ENCODE data around the gene CALR. TPM values are rescaled to one million over a fixed set of nuclear protein-coding genes. Genes with fewer than 3 reads are reported as not detected.
"Not testable (repeated sequence)": the region's sequence is repeated elsewhere in the genome, so short reads cannot be mapped to it uniquely, and the experiment has no call there.

The CALR gene
- total RNA-seq, 6 donors from 2014 or later: 171 to 1,351 (median 423) TPM

DNA sequence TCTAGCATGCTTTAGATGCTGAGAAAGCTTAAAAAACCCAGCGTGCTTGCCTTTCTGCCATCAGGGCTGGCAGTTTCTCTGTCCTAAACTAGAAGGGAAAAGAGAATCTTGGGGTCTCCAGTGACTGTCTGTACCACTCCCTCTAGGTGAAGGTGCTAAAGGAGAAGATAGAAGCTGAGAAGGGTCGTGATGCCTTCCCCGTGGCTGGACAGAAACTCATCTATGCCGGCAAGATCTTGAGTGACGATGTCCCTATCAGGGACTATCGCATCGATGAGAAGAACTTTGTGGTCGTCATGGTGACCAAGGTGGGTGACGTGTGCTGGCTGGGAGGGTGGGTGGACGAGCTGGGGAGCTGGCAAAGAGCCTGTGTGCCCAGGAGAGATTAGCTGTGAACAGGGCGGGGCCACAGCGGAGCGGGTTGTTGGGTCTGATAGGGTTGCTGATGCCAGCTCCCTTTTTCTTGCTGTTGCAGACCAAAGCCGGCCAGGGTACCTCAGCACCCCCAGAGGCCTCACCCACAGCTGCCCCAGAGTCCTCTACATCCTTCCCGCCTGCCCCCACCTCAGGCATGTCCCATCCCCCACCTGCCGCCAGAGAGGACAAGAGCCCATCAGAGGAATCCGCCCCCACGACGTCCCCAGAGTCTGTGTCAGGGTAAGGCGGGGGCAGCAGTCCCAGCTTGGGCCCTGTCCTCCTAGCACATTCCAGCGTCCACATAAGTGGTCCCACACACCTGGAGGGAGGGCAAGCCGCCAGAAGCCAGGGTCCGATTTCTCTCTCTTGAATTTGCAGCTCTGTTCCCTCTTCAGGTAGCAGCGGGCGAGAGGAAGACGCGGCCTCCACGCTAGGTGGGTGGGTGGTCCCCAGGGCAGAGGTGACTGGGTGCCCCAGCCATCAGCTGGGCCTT is 9.5 kb downstream of the CALR start:
- Histone ChIP-seq H3K9me3 (no peaks in the 10 kb centered on the region), H3K36me3 (peaks cover 34 to 77% (median 72%) of the 10 kb centered on the region in 4 donors), H3K27me3 (no peaks in the 10 kb centered on the region), H3K27ac (no peak overlapping the region), H3K4me1 (peaks cover 27 to 44% (median 34%) of the 10 kb centered on the region in 4 donors), H3K4me3 (no peak overlapping the region)
- no peak for ATAC-seq (ENCODE audit: low FRiP score in 2 of 2)
- WGBS, 2 donors: 85 to 92% methylated on average over 19 to 28 of the region's 28 CpGs
- no peak for DNase-seq
- TF ChIP-seq, protein P1, sequence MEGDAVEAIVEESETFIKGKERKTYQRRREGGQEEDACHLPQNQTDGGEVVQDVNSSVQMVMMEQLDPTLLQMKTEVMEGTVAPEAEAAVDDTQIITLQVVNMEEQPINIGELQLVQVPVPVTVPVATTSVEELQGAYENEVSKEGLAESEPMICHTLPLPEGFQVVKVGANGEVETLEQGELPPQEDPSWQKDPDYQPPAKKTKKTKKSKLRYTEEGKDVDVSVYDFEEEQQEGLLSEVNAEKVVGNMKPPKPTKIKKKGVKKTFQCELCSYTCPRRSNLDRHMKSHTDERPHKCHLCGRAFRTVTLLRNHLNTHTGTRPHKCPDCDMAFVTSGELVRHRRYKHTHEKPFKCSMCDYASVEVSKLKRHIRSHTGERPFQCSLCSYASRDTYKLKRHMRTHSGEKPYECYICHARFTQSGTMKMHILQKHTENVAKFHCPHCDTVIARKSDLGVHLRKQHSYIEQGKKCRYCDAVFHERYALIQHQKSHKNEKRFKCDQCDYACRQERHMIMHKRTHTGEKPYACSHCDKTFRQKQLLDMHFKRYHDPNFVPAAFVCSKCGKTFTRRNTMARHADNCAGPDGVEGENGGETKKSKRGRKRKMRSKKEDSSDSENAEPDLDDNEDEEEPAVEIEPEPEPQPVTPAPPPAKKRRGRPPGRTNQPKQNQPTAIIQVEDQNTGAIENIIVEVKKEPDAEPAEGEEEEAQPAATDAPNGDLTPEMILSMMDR (IDR thresholded peaks at IDR 0.05): no peak
- TF ChIP-seq EP300 (IDR thresholded peaks at IDR 0.05) (no peak), POLR2AphosphoS5 (IDR thresholded peaks at IDR 0.05) (no peak), POLR2A (IDR thresholded peaks at IDR 0.05) (no peak)

DNA sequence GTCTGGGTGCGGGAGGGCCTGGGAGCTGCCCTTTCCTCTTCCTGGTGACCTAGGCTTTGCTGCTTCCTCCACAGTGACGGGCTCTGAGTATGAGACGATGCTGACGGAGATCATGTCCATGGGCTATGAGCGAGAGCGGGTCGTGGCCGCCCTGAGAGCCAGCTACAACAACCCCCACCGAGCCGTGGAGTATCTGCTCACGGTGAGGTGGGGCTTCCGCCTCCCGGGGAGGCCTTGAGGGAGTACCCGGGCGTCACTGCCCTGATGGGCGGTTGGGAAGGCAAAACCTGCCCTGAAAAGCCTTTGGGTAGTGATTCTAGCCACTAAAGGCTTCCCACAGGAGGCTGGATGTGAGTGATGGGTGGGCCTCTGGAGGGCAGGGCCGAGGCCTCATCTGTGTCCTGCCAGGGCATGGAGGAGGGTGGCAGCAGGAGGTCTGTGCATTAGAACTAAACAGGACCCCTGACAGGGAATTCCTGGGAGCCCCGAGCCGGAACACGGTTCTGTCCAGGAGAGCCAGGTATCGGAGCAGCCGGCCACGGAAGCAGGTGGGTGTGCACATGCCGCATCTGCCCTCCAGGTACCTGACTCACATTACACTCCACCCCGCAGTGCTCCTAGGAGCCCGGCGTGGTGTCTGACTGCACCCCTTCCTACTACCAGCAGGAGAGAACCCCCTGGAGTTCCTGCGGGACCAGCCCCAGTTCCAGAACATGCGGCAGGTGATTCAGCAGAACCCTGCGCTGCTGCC is 10.4 kb downstream of the CALR start:
- H3K4me1 ChIP-seq: peaks cover 26 to 43% (median 35%) of the 10 kb centered on the region in 4 donors
- DNase-seq: peak in 1 of 2 donors; percentile 63
- peaks cover 31 to 77% (median 71%) of the 10 kb centered on the region in 4 donors for H3K36me3 ChIP-seq
- no peaks in the 10 kb centered on the region for H3K9me3 ChIP-seq
- H3K4me3 ChIP-seq: no peak overlapping the region
- no peak for ATAC-seq (ENCODE audit: low FRiP score in 2 of 2)
- WGBS, 2 donors: 91 to 97% methylated on average over 28 to 30 of the region's 30 CpGs
- no peak for TF ChIP-seq EP300 (IDR thresholded peaks at IDR 0.05)
- H3K27ac ChIP-seq: no peak overlapping the region
- no peaks in the 10 kb centered on the region for H3K27me3 ChIP-seq

DNA sequence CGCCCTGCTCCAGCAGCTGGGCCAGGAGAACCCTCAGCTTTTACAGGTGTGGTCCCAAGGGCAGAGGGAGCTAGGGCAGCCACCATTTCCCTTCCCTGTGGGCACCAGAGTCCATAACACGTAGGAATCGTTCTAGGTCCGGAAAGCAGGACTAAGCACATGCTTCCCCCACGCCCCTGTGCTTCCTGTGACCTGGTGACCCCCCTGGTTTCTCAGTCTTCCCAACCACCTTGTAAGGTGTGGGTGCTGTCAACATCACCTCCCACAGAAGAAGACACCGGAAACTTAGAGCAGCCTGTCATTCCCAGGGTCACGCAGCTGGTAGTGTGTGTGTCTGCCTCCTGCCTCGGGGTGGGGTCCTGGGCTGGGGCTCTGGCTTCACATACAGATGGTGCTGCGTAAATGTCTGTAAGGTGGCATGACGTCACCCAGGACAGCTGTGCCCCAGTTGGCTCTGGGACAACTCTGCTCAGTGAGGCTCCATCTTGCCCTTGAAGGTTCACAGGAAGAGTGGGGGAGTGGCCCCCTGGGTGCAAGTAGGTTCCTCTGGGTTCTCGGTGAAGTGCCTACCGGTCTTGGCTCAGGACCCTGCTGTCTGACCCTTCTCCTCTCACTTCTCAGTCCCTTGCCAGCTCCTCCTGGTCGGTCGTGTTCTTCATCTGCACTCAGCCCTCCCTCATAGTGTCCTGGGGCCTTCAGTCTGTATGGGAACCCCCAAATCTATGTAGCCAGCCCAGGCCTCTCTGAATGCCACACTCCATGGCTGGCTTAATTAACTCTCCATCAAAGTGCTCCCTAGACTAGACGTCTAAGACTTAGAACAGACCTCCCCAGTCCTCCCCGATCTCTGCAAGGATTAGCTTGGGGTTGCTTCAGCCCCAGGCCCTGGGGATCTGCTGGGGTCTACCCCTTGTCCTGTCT is 11.2 kb downstream of the CALR start:
- TF ChIP-seq, protein P1 (IDR thresholded peaks at IDR 0.05): no peak
- no peak overlapping the region for H3K4me3 ChIP-seq
- H3K27ac ChIP-seq: no peak overlapping the region
- 80 to 90% methylated on average over 15 to 16 of the region's 16 CpGs for WGBS, 2 donors
- ATAC-seq (ENCODE audit: low FRiP score in 2 of 2): no peak
- H3K4me1 ChIP-seq: peaks cover 27 to 44% (median 40%) of the 10 kb centered on the region in 4 donors
- no peaks in the 10 kb centered on the region for H3K27me3 ChIP-seq
- DNase-seq: no peak
- H3K36me3 ChIP-seq: peaks cover 31 to 77% (median 71%) of the 10 kb centered on the region in 4 donors
- H3K9me3 ChIP-seq: no peaks in the 10 kb centered on the region

DNA sequence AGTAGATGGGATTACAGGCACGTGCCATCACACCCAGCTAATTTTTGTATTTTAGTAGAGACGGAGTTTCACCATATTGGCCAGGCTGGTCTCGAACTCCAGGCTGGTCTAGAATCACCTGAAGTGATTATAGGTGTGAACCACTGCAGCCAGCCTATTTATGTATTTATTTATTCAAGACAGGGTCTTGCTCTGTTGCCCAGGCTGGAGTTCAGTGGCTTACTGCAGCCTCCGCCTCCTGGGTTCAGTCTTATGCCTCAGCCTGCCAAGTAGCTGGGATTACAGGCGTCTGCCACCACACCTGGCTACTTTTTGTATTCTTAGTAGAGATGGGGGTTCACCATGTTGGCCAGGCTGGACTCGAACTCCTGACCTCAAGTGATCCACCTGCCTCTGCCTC is 13.6 kb downstream of the CALR start:
- Histone ChIP-seq H3K4me1 (peaks cover 30 to 54% (median 45%) of the 10 kb centered on the region in 4 donors), H3K36me3 (peaks cover 31 to 74% (median 69%) of the 10 kb centered on the region in 4 donors), H3K27ac (peak overlapping the region in 2 of 4 donors; percentile 54 to 64)
- not testable (repeated sequence) for DNase-seq; H3K9me3 ChIP-seq; H3K4me3 ChIP-seq; H3K27me3 ChIP-seq; ATAC-seq (ENCODE audit: low FRiP score in 2 of 2)
- 90 to 96% methylated on average over 6 of the region's 6 CpGs for WGBS, 2 donors

DNA sequence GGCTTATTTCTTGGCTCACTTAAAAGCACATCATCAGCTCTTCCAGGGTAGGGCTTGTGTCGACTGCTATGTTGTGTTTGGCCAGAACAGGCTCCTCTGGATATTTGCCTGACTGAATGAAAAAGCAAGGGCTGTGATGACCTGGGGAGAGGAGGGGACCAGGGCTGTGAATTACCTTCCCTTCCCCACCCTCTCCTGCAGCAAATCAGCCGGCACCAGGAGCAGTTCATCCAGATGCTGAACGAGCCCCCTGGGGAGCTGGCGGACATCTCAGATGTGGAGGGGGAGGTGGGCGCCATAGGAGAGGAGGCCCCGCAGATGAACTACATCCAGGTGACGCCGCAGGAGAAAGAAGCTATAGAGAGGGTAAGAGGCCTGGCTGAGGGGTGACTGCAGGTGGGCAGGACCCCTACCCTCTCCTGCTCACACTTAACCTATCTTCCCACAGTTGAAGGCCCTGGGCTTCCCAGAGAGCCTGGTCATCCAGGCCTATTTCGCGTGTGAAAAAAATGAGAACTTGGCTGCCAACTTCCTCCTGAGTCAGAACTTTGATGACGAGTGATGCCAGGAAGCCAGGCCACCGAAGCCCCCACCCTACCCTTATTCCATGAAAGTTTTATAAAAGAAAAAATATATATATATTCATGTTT is 14.2 kb downstream of the CALR start:
- no peak overlapping the region for H3K4me3 ChIP-seq
- no peaks in the 10 kb centered on the region for H3K9me3 ChIP-seq
- H3K27ac ChIP-seq: peak overlapping the region; percentile 43 to 68 (median 62)
- H3K36me3 ChIP-seq: peaks cover 31 to 73% (median 67%) of the 10 kb centered on the region in 4 donors
- WGBS, 2 donors: 64 to 69% methylated on average over 12 of the region's 12 CpGs
- no peak for DNase-seq
- TF ChIP-seq, protein P1 (IDR thresholded peaks at IDR 0.05): no peak
- TF ChIP-seq POLR2A (IDR thresholded peaks at IDR 0.05) (no peak), POLR2AphosphoS5 (IDR thresholded peaks at IDR 0.05) (no peak), EP300 (IDR thresholded peaks at IDR 0.05) (peak in 1 of 4 donors; percentile 23)
- H3K4me1 ChIP-seq: peaks cover 29 to 51% (median 42%) of the 10 kb centered on the region in 4 donors
- H3K27me3 ChIP-seq: no peaks in the 10 kb centered on the region
- ATAC-seq (ENCODE audit: low FRiP score in 2 of 2): no peak

All from upper lobe of left lung (tissue), 6 donors.